HEK293T (cell line): Measurements from ENCODE around the gene RGS1.

Experiments used
- BHLHE40 ChIP-seq: fragments of 450-650 bp; IDR thresholded peaks from 2 replicates; pipeline ENCODE4 v1.6.1; 2016; ENCODE audit warnings: mild to moderate bottlenecking, moderate library complexity, borderline replicate concordance
- CTBP1 ChIP-seq: fragments of 450-650 bp; IDR thresholded peaks from 2 replicates; pipeline ENCODE4 v1.6.1; 2016; ENCODE audit warnings: borderline replicate concordance
- FOXA1 ChIP-seq: fragments of 450-650 bp; IDR thresholded peaks from 2 replicates; pipeline ENCODE4 v1.6.1; 2016; ENCODE audit warnings: mild to moderate bottlenecking
- FOXM1 ChIP-seq: fragments of 450-650 bp; IDR thresholded peaks from 2 replicates; pipeline ENCODE4 v1.6.1; 2017; ENCODE audit warnings: mild to moderate bottlenecking, borderline replicate concordance
- L3MBTL2 ChIP-seq: fragments of 450-650 bp; conservative IDR thresholded peaks from 2 replicates; pipeline ENCODE4 v1.6.1; 2016; ENCODE audit warnings: mild to moderate bottlenecking
- LEF1 ChIP-seq: fragments of 450-650 bp; IDR thresholded peaks from 2 replicates; pipeline ENCODE4 v1.6.1; 2017; ENCODE audit warnings: mild to moderate bottlenecking, borderline replicate concordance
- TARDBP ChIP-seq: fragments of 450-650 bp; IDR thresholded peaks from 2 replicates; pipeline ENCODE4 v1.6.1; 2016

GRCh38 chr1:192568063-192568462, 7.5 kb upstream of the RGS1 start:
- TF ChIP-seq BHLHE40 (no peak), TARDBP (no peak), FOXM1 (no peak), FOXA1 (no peak), CTBP1 (no peak), LEF1 (no peak), L3MBTL2 (no peak)
